Osteoblast (primary cell): Measurements from ENCODE around the gene ELAVL1. TPM values are rescaled to one million over a fixed set of nuclear protein-coding genes. Genes with fewer than 3 reads are reported as not detected.
A peak's percentile ranks its signal among the peaks of the same experiment; 100 is the strongest.

Source experiments
- DNase-seq: peaks from one replicate; pipeline ENCODE4 v3.0.0; 2011; ENCODE audit warnings: low spot score, mixed read lengths; ENCODE audit not compliant: insufficient read length; ENCODE audit errors: missing footprints
- H2AFZ ChIP-seq: 2 replicates; pipeline ENCODE4 v1.6.0; 2011; ENCODE audit warnings: mild to moderate bottlenecking, low read length
- H3K27ac ChIP-seq: 2 replicates; pipeline ENCODE4 v1.5.1; 2011; ENCODE audit warnings: mild to moderate bottlenecking, low read depth, low read length, moderate library complexity
- H3K27me3 ChIP-seq: 2 replicates; pipeline ENCODE4 v1.6.0; 2012; ENCODE audit warnings: mild to moderate bottlenecking, control low read depth, inconsistent platforms, low read length, moderate library complexity; ENCODE audit not compliant: insufficient read depth
- H3K36me3 ChIP-seq: 2 replicates; pipeline ENCODE4 v1.5.1; 2011; ENCODE audit warnings: mild to moderate bottlenecking, low read length, control low read depth, moderate library complexity; ENCODE audit not compliant: insufficient read depth
- H3K4me1 ChIP-seq: 2 replicates; pipeline ENCODE4 v1.5.1; 2011; ENCODE audit warnings: mild to moderate bottlenecking, low read length, control low read depth, moderate library complexity; ENCODE audit not compliant: insufficient read depth
- H3K4me2 ChIP-seq: 2 replicates; pipeline ENCODE4 v1.6.0; 2011; ENCODE audit warnings: mild to moderate bottlenecking, low read length; ENCODE audit not compliant: insufficient read depth
- H3K4me3 ChIP-seq: fragments of 200-600 bp; sonication (generic); 3 replicates; pipeline ENCODE4 v1.5.1; 2012; ENCODE audit warnings: mild to moderate bottlenecking, low read length, inconsistent platforms; ENCODE audit not compliant: insufficient read depth
- H3K79me2 ChIP-seq: 2 replicates; pipeline ENCODE4 v1.6.0; 2012; ENCODE audit warnings: mild to moderate bottlenecking, low read length, control low read depth, inconsistent platforms; ENCODE audit not compliant: insufficient read depth
- H3K9me3 ChIP-seq: 2 replicates; pipeline ENCODE4 v1.5.1; 2011; ENCODE audit warnings: low read depth, low read length, control low read depth
- H4K20me1 ChIP-seq: 2 replicates; pipeline ENCODE4 v1.6.0; 2012; ENCODE audit warnings: mild to moderate bottlenecking, low read length, control low read depth; ENCODE audit not compliant: insufficient read depth
- CTCF ChIP-seq: IDR thresholded peaks from 2 replicates; pipeline ENCODE4 v1.5.1; 2011; ENCODE audit warnings: mild to moderate bottlenecking, low read depth, low read length, moderate library complexity; ENCODE audit errors: extremely low read depth
- total RNA-seq: library from RNA; depleted of rRNA; stranded (reverse); fragments of >200 nt; gene quantifications from 2 replicates; pipeline ENCODE4 v1.2.3, GENCODE V29; 2012

ELAVL1 gene
- total RNA-seq, 1 donor: 25.7 TPM

GRCh38 chr19:8046569-8047165 lies 41.2 kb upstream of the ELAVL1 start:
- Histone ChIP-seq H3K27ac (no peak overlapping the region), H3K4me2 (no peak overlapping the region), H3K4me3 (no peak overlapping the region), H4K20me1 (no peaks in the 10 kb centered on the region), H2AFZ (no peak overlapping the region), H3K27me3 (peaks cover 9% of the 10 kb centered on the region), H3K79me2 (no peaks in the 10 kb centered on the region), H3K4me1 (no peaks in the 10 kb centered on the region), H3K9me3 (no peaks in the 10 kb centered on the region), H3K36me3 (no peaks in the 10 kb centered on the region)
- no peak for DNase-seq
- TF ChIP-seq CTCF: no peak

GRCh38 chr19:8045872-8046568 lies 40.6 kb upstream of the ELAVL1 start:
- H3K27me3 ChIP-seq: peaks cover 9% of the 10 kb centered on the region
- no peak for TF ChIP-seq CTCF
- H3K4me1 ChIP-seq: no peaks in the 10 kb centered on the region
- DNase-seq: peak; percentile 51
- H3K4me3 ChIP-seq: no peak overlapping the region
- no peak overlapping the region for H3K27ac ChIP-seq
- H2AFZ ChIP-seq: no peak overlapping the region
- no peaks in the 10 kb centered on the region for H3K36me3 ChIP-seq
- H3K79me2 ChIP-seq: no peaks in the 10 kb centered on the region
- H4K20me1 ChIP-seq: no peaks in the 10 kb centered on the region
- no peaks in the 10 kb centered on the region for H3K9me3 ChIP-seq
- no peak overlapping the region for H3K4me2 ChIP-seq

- no peak overlapping the region for H3K4me3 ChIP-seq
- peak; percentile 19 for DNase-seq
- H4K20me1 ChIP-seq: no peaks in the 10 kb centered on the region
- H3K27me3 ChIP-seq: peaks cover 3% of the 10 kb centered on the region
- H3K9me3 ChIP-seq: no peaks in the 10 kb centered on the region
- H3K4me2 ChIP-seq: no peak overlapping the region
- H2AFZ ChIP-seq: no peak overlapping the region
- no peaks in the 10 kb centered on the region for H3K36me3 ChIP-seq
- H3K79me2 ChIP-seq: no peaks in the 10 kb centered on the region
- no peaks in the 10 kb centered on the region for H3K4me1 ChIP-seq
- no peak for TF ChIP-seq CTCF
- no peak overlapping the region for H3K27ac ChIP-seq
Measured at GRCh38 chr19:8044018-8044417, 38.6 kb upstream of the ELAVL1 start.

GRCh38 chr19:8042900-8043299 lies 37.5 kb upstream of the ELAVL1 start:
- TF ChIP-seq CTCF: no peak
- Histone ChIP-seq H4K20me1 (no peaks in the 10 kb centered on the region), H2AFZ (no peak overlapping the region), H3K79me2 (no peaks in the 10 kb centered on the region), H3K9me3 (no peaks in the 10 kb centered on the region), H3K27ac (no peak overlapping the region), H3K27me3 (peaks cover 6% of the 10 kb centered on the region), H3K4me1 (no peaks in the 10 kb centered on the region), H3K4me3 (no peak overlapping the region), H3K4me2 (no peak overlapping the region), H3K36me3 (no peaks in the 10 kb centered on the region)
- DNase-seq: peak; percentile 46
